ENCODE results near the gene FZD1.
A peak's percentile ranks its signal among the peaks of the same experiment; 100 is the strongest.

The FZD1 gene

DNA sequence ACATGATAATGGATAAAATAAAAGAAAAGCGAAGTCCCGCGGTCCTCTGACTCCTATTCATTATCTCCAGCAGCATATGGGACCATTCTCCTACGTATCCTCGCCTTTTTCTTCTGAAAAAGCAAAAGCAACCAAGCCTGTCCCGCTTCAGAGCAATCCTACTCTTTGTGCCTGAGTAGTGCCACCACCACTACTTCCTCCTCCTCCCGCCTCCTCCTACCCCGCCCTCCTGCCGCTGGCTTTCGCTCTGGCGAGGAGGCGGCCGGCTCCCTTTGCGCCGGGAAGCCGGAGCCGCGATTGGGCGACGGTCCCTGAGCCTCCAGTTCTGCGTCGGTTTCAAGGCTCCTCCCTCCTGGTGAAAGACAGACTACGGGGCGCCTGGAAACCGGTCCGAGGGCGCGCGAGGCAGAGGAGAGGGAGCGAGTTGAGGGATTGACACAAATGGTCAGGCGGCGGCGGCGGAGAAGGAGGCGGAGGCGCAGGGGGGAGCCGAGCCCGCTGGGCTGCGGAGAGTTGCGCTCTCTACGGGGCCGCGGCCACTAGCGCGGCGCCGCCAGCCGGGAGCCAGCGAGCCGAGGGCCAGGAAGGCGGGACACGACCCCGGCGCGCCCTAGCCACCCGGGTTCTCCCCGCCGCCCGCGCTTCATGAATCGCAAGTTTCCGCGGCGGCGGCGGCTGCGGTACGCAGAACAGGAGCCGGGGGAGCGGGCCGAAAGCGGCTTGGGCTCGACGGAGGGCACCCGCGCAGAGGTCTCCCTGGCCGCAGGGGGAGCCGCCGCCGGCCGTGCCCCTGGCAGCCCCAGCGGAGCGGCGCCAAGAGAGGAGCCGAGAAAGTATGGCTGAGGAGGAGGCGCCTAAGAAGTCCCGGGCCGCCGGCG is at the start of gene FZD1:
Gene FZD1, plus strand, starts transcription at position 388 of the 878 bp plus-strand sequence. Its CDS starts 448 bp downstream, at position 836.
- Histone ChIP-seq H2AFZ (ENCODE audit: low read depth, low read length) (peak within 1 kb of the TSS; percentile 77), H3K4me3 (ENCODE audit: low read length) (peak within 1 kb of the TSS; percentile 95), H3K36me3 (replicated peaks; ENCODE audit: low read depth, low read length) (no peaks in the 10 kb centered on the region), H4K20me1 (ENCODE audit: insufficient read depth, low read length) (no peaks in the 10 kb centered on the region), H3K9ac (ENCODE audit: low read length) (peak within 1 kb of the TSS; percentile 78), H3K4me1 (ENCODE audit: low read length) (peaks cover 9% of the 10 kb centered on the region; the same call in 1 of the 2 replicates), H3K27me3 (ENCODE audit: low read depth, low read length) (peaks cover 29% of the 10 kb centered on the region), H3K9me3 (ENCODE audit: insufficient read depth, low read length) (no peaks in the 10 kb centered on the region), H3K27ac (ENCODE audit: low read length) (peak within 1 kb of the TSS; percentile 26; the same call in 1 of the 2 replicates), H3K79me2 (ENCODE audit: low read length) (no peaks in the 10 kb centered on the region), H3K4me2 (ENCODE audit: low read length) (peak within 1 kb of the TSS; percentile 82)
- TF ChIP-seq, protein P1, sequence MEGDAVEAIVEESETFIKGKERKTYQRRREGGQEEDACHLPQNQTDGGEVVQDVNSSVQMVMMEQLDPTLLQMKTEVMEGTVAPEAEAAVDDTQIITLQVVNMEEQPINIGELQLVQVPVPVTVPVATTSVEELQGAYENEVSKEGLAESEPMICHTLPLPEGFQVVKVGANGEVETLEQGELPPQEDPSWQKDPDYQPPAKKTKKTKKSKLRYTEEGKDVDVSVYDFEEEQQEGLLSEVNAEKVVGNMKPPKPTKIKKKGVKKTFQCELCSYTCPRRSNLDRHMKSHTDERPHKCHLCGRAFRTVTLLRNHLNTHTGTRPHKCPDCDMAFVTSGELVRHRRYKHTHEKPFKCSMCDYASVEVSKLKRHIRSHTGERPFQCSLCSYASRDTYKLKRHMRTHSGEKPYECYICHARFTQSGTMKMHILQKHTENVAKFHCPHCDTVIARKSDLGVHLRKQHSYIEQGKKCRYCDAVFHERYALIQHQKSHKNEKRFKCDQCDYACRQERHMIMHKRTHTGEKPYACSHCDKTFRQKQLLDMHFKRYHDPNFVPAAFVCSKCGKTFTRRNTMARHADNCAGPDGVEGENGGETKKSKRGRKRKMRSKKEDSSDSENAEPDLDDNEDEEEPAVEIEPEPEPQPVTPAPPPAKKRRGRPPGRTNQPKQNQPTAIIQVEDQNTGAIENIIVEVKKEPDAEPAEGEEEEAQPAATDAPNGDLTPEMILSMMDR (IDR thresholded peaks at IDR 0.05; ENCODE audit: low read depth, low read length), result no peak
- no peak for TF ChIP-seq EZH2phosphoT487 (IDR thresholded peaks at IDR 0.05; ENCODE audit: low read depth)

DNA sequence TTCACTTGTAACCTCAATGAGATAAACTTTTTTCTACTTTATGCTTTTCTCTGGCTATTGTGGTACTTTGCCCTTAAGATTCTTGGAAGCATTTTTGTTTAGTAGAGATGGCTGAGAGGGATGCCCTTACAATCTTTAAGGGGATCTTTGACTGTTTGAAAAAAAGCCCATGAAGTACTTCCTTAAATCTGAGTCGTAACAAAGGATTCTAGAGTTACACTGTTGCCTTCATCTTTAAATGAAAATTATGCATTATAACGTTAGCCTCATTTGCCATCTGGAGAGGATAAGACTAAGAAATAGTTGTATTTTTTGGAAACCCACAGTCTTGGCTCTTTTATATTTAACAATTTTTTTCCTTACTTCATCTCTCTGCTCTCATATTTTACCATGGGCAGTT is 37.8 kb upstream of the FZD1 start:
- Histone ChIP-seq H3K27me3 (ENCODE audit: low read depth, low read length) (no peaks in the 10 kb centered on the region), H4K20me1 (ENCODE audit: insufficient read depth, low read length) (no peaks in the 10 kb centered on the region)

DNA sequence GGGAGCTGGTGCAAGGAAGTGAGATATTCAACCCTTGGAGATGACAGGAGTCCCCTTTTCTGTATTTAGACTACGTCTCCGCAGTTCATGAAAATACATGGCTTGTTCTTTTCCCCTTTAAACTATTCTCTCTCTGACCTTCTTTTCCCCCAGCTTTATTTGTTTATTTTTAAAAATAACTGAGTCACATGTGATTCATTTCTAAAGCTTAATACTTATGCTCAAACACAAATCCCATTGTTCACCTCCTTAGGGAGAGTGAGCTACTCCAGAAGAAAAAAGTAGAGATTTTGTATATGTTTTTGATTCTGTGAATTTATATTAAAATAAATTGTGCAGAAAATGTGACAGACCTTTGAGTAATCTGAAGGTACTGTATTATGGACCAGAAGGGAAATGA is 35.9 kb upstream of the FZD1 start:
- no peak overlapping the region for H3K4me3 ChIP-seq (ENCODE audit: low read length)
- no peak for TF ChIP-seq EZH2phosphoT487 (IDR thresholded peaks at IDR 0.05; ENCODE audit: low read depth)
- TF ChIP-seq, protein P1 (IDR thresholded peaks at IDR 0.05; ENCODE audit: low read depth, low read length), result no peak
- H3K9ac ChIP-seq (ENCODE audit: low read length), result no peak overlapping the region
- H2AFZ ChIP-seq (ENCODE audit: low read depth, low read length), result no peak overlapping the region
- no peak overlapping the region for H3K4me2 ChIP-seq (ENCODE audit: low read length)
- no peaks in the 10 kb centered on the region for H3K9me3 ChIP-seq (ENCODE audit: insufficient read depth, low read length)
- no peaks in the 10 kb centered on the region for H3K27me3 ChIP-seq (ENCODE audit: low read depth, low read length)
- H3K36me3 ChIP-seq (replicated peaks; ENCODE audit: low read depth, low read length), result no peaks in the 10 kb centered on the region
- H3K27ac ChIP-seq (ENCODE audit: low read length), result no peak overlapping the region
- no peaks in the 10 kb centered on the region for H4K20me1 ChIP-seq (ENCODE audit: insufficient read depth, low read length)
- H3K4me1 ChIP-seq (ENCODE audit: low read length), result no peaks in the 10 kb centered on the region
- H3K79me2 ChIP-seq (ENCODE audit: low read length), result no peaks in the 10 kb centered on the region

More for the DNA sequence above, 37.8 kb upstream of the FZD1 start:
- no peak for TF ChIP-seq EZH2phosphoT487 (IDR thresholded peaks at IDR 0.05; ENCODE audit: low read depth)
- H3K36me3 ChIP-seq (replicated peaks; ENCODE audit: low read depth, low read length), result no peaks in the 10 kb centered on the region
- no peak overlapping the region for H2AFZ ChIP-seq (ENCODE audit: low read depth, low read length)
- H3K27ac ChIP-seq (ENCODE audit: low read length), result no peak overlapping the region
- no peak overlapping the region for H3K4me2 ChIP-seq (ENCODE audit: low read length)
- H3K79me2 ChIP-seq (ENCODE audit: low read length), result no peaks in the 10 kb centered on the region
- H3K9ac ChIP-seq (ENCODE audit: low read length), result no peak overlapping the region
- no peaks in the 10 kb centered on the region for H3K4me1 ChIP-seq (ENCODE audit: low read length)
- H3K9me3 ChIP-seq (ENCODE audit: insufficient read depth, low read length), result no peaks in the 10 kb centered on the region
- H3K4me3 ChIP-seq (ENCODE audit: low read length), result no peak overlapping the region

DNA sequence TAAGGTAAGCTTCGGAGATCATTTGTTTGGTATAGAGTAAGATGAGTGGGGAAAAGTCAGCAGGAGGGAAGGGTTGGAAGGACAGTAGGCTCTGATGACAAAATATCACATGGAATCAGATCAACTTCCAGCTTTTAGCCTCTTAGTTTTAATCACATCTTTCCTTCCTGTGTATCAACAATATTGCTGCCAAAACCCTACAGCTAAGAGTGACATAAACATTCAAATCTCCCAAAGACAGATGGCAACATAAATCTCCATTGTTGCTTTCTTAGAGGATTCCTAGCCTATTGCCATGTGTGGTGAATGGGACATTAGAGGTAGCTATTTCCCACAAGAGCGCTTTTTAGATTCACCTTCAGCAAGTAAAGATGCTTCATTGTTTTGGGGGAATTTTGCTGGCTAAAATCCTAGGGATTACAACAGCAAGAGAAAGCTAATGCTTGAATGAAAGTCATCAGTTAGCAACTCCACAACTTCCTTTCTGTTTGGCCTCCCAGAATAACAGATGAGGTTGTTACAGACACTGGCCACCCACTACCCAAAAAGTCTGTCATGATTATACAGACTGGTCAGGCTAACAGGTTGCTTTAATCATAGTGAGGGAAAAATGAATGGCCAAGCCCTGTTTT is 35.2 kb upstream of the FZD1 start:
- H3K27ac ChIP-seq (ENCODE audit: low read length), result no peak overlapping the region
- no peak overlapping the region for H3K4me2 ChIP-seq (ENCODE audit: low read length)
- no peak overlapping the region for H2AFZ ChIP-seq (ENCODE audit: low read depth, low read length)
- TF ChIP-seq EZH2phosphoT487 (IDR thresholded peaks at IDR 0.05; ENCODE audit: low read depth), result no peak
- TF ChIP-seq, protein P1 (IDR thresholded peaks at IDR 0.05; ENCODE audit: low read depth, low read length), result no peak
- H3K9me3 ChIP-seq (ENCODE audit: insufficient read depth, low read length), result no peaks in the 10 kb centered on the region
- H3K79me2 ChIP-seq (ENCODE audit: low read length), result no peaks in the 10 kb centered on the region
- H3K27me3 ChIP-seq (ENCODE audit: low read depth, low read length), result no peaks in the 10 kb centered on the region
- no peak overlapping the region for H3K4me3 ChIP-seq (ENCODE audit: low read length)
- H3K36me3 ChIP-seq (replicated peaks; ENCODE audit: low read depth, low read length), result no peaks in the 10 kb centered on the region
- H3K9ac ChIP-seq (ENCODE audit: low read length), result no peak overlapping the region
- H4K20me1 ChIP-seq (ENCODE audit: insufficient read depth, low read length), result no peaks in the 10 kb centered on the region
- H3K4me1 ChIP-seq (ENCODE audit: low read length), result no peaks in the 10 kb centered on the region
